KBM-7 (cell line): ENCODE measurements around the gene ACAP1.

ENCODE experiments used
- DNase-seq: peaks from one replicate; pipeline ENCODE4 v3.0.0-alpha.2; 2015
- in situ Hi-C: fragments of 300-500 bp; cut with MboI; formaldehyde crosslinking; loops from 2 replicates; pipeline ENCODE4 v1.14.3; 2020; ENCODE audit warnings: low sequenced_read_pairs, low pct_unique_long_range_greater_than_20kb, mixed read lengths

Gene ACAP1, protein sequence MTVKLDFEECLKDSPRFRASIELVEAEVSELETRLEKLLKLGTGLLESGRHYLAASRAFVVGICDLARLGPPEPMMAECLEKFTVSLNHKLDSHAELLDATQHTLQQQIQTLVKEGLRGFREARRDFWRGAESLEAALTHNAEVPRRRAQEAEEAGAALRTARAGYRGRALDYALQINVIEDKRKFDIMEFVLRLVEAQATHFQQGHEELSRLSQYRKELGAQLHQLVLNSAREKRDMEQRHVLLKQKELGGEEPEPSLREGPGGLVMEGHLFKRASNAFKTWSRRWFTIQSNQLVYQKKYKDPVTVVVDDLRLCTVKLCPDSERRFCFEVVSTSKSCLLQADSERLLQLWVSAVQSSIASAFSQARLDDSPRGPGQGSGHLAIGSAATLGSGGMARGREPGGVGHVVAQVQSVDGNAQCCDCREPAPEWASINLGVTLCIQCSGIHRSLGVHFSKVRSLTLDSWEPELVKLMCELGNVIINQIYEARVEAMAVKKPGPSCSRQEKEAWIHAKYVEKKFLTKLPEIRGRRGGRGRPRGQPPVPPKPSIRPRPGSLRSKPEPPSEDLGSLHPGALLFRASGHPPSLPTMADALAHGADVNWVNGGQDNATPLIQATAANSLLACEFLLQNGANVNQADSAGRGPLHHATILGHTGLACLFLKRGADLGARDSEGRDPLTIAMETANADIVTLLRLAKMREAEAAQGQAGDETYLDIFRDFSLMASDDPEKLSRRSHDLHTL

DNA sequence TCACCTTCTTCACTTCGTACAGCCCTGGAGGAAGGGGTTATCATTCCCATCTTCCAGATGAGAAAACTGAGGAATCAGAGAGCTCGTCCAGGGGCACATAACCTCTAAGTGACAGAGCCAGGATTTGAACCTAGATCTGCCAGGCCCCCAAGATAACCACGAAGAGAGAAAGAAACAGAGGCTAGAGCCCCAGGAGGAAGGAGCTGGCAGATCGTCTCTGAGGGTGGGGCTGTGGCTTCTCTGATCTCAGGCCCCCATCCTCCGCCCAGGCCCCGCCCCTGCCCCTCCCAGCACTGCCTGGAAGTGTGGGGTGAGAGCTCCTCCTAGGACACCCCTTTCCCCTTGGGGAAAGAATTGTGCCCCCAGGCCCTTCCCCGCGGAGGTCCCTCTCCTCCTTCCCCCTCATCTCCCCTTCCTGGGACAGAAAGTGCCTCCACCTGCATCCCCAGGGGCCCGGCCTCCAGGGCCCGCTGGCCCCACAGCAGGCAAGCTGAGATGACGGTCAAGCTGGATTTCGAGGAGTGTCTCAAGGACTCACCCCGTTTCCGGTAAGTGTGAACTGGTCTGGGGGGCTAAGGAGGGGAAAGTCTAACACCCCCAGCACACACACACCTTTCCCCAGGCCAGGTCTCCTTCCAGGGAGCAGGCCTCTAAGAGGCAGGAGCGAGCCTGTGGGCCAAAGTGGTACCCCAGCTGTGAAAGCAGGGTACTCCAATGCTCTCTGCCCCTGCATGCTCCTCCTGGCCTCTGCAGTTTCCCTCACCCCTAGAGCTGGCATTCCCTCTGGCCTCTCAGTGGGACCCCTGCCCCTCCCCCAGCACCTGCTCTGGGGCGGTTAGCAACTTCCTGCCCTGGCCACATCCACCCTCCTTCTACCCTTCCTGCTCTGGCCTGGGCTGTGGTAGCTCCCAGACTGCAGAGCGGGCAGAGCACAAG, at the start of gene ACAP1:
TSS of gene ACAP1 (plus strand) at position 290 of the 936 bp plus-strand sequence. CDS start at position 496, 206 bp downstream.
- in situ Hi-C loops, result loop anchor here (25.0 kb wide), 1 partner anchor 299 kb away; the partner anchor contains the start of genes SLC16A11 and SLC16A13
- DNase-seq, result peak; percentile 69

DNA sequence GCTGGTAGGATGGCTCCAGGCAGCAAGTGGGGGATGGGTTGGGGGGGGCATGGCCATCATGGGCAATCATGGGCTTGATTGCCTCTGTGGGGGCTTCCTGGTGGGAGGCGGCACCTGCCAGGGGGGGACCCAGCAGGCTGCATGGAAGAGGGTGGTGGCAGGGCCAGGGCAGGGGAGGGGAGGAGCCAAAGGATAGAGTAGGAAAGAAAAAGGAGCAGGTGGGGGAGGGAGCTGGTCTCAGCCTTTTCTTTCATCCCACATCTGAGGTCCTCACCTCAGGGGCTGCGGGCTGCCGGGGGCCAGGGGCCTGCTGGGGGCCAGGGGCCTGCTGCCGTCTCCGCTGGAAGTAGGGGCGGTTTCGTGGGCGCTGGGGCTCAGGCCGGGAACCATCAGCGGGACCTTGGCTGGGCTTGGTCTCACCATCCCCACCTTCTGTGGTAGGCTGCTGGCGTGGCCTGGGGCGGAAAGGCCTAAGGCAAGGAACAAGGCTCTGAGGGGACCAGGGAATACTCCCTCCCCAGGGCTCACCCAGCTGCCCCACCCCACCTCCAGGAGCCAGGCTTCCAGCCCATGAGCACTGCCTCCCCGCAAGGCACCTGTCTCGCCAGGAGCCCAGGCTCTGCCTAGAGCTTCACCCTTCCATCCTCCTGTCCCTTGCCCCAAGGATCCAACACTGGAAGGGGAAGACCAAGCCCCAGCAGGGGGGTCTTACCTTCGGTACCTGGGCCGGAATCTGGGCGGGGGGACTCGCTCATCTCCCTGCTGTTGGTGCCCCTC, 46.9 kb upstream of the ACAP1 start:
- no peak for DNase-seq
- in situ Hi-C loops, result no loop called here

DNA sequence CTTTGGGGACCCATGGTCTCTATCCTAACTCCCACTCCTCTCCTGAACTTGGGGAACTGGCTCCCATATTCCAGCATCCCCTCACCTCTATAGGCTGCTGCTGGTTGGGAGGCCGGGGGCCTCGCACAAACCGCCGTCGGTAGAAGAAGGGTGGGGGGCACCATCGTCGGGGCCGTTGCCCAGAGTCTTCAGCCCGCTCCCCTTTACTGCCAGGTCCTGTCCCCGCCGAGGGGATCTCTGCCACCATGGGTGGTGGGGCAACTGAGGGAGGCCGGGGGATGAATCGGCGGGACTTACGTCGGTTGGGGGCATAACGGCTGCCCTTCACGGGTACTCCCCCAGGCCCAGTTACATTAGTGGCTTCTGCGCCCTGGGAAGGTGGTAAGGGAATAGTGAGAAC, 46.2 kb upstream of the ACAP1 start:
- DNase-seq, result no peak
- in situ Hi-C loops, result no loop called here

DNA sequence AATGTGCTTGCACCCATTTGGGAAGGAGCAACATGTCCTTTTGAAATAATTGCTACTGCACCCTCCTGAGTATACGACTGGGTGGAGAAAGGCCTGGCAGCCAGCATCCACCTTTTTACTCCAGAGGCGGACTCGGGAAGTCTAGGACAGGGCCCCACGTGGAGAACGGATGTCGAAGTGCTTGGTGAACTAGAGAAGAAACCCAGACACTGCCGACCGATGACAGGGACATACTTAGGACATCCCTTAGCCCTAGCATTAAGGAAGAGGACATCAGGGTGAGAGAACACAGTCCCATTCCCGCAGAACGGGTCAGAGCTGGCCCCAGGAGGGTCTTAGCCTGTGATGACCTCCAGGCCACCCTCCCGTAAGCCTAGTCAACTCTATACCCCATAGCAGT, 45.6 kb upstream of the ACAP1 start:
- in situ Hi-C loops, result no loop called here
- no peak for DNase-seq

DNA sequence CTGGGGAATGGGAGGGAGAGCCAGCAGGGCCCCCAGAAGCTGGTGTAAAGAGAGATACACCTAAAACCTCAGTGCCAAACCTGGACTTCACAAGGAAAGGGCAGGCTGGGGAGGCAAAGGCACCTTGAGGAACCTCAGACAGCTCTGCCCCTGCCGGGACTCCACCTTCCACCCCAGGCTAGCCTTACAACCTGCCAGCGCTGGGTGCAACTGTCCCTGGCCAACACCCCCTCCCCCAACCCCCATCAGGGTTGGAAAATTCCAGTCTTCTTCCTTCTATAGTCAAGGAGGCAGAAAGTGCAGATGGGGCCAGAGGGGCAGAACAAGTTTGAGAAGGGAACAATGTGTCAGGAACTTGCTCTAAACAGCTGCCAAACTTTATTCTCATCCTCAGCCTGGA, 44.1 kb upstream of the ACAP1 start:
- DNase-seq, result no peak
- in situ Hi-C loops, result no loop called here

DNA sequence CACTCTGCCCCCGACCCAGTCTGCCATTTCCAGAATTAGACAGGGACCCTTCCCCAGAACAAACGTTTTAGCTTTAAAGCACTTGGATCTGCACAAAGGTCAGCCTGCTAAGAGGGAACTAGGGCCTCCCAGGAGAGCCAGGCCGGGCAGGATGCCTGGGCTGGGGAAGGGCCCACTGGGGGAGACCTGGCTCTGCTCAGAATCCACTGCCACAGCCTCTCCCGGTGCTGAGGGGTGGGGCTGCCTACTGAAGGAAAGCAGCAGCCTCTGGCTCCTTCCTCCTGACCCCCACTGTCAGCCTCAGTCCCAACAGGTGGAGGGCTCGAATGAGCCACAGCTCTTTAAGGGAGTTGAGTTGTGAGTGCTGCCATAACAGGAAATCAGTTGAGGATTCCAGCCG, 43.6 kb upstream of the ACAP1 start:
- in situ Hi-C loops, result no loop called here

DNA sequence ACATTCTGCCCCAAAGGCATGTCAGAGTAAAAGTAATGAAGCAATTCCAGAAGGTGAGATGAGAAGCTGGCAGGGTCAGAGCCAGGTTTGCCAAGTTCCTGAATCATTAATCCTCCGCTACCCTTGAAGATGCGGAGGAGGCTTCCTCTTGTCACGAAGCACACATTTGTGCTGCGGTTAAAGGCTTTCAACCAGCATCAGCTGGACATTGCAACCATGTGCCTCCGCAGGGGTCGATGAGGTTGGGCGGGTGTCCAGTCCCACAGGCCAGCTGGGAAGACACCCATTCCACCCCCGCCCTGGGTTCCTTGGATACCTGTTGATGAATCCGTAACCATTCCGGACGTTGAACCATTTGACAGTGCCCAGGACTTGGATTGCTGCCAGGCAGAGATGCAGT, 43.2 kb upstream of the ACAP1 start:
- peak; percentile 81 for DNase-seq
- in situ Hi-C loops, result no loop called here

More for the DNA sequence above, 43.6 kb upstream of the ACAP1 start:
- DNase-seq, result no peak

DNA sequence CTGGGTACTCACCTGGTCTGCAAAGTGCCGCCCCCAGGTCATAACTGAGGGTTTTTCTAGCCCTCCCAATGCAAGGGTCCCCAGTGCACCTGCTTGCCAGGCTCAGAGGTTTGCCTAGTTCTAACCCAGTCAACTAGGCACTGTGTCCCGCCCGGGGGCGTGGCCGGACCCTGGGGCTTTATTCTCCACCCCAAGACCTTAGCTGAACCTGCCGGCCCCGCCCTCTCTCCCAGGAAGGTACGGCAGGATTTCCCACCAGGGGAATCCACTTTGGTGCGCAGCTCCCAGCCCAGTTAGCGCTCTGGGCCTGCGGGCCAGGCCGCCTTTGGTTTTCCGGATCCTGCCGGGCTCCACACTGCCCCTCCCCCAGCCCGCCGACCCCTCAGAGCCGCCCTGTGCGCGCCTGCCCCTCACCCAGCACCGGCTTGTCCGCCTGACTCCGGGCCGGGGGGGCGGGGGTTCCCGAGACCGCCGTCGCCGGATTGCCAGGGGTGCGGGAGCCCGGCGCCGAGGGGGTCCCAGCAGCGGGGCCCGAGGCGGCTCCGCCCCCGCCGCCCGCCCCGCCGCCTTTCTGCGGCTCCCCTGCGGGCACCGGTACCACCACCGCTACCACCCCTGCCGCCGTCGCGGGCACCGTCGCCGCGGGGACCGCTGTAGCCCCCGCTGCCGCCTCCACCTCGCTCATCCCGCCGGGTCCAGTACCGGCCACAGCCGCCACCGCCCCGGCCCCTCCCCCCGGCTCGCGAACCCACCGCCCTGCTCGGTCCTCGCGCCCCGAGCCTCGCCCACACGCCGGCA, 42.3 kb upstream of the ACAP1 start:
- in situ Hi-C loops, result no loop called here

DNA sequence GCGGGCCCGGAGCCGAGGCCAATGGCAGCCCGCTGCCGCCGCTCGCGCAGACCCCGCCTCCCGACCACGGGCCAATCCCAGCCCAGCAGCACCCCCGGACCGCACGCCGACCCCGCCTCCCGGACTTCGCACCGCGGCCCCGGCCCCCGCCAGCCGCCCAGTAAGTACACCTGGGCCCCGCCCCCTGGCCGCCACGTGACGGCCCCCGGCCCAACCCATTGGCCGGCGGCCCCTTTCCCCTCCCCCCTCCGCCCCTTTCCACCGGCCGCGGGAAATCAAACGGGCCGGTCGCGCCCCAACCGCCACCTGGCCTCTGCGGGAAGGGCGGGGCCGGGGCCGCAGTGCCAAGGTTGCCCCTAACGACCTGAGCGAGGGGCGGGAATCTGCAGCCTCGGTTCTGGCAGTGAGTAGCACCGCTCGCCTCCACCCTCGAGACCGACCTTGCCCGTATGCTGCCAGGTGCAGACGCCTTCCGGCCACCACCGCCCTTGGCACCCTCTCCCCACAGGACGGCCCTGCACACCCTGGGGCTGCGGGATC, 41.6 kb upstream of the ACAP1 start, which contains the start of gene YBX2:
TSS of gene YBX2 (minus strand) at position 26 of the 540 bp plus-strand sequence. CDS start 139 bp downstream, outside the sequence.
- DNase-seq, result peak; percentile 60
- in situ Hi-C loops, result no loop called here

More for the DNA sequence above, 42.3 kb upstream of the ACAP1 start:
- DNase-seq, result peak; percentile 38

DNA sequence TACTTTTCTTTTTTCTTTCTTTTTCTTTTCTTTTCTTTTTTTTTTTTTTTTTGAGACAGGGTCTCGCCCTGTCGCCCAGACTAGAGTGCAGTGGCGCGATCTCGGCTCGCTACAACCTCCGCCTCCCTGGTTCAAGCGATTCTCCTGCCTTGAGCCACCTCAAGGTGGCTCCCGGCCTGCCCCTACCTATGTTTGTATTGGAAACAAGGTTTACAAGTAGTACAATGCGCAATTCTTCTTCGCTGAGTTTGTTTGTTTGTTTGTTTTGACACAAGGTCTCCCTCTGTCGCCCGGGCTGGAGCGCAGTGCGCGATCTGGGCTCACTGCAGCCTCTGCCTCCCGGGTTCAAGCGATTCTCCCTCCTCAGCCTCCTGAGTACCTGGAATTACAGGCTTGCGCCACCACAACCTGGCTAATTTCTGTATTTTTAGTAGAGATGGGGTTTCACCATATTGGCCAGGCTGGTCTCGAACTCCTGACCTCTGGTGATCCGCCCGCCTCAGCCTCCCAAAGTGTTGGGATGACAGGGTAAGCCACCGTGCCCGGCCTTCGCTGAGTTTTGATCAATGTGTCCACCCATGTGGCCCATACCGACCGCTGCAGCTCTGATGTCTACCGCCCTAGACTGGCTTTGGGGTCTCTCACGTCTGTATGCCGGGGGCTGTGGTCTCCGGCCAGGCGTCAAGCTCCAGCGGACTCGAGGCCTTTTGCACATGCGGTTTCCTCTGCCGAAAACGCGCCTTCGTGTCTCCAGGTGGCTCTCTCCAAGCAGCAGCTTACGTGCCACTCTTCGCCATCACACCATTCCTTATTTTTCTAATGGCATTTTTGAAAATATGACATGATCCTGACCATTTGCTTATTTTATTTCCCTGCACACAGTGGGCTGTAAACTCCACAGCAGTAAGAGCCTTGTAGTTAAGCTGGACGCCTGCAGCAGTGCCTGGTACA, 40.8 kb upstream of the ACAP1 start:
- in situ Hi-C loops, result no loop called here
- DNase-seq, result no peak

DNA sequence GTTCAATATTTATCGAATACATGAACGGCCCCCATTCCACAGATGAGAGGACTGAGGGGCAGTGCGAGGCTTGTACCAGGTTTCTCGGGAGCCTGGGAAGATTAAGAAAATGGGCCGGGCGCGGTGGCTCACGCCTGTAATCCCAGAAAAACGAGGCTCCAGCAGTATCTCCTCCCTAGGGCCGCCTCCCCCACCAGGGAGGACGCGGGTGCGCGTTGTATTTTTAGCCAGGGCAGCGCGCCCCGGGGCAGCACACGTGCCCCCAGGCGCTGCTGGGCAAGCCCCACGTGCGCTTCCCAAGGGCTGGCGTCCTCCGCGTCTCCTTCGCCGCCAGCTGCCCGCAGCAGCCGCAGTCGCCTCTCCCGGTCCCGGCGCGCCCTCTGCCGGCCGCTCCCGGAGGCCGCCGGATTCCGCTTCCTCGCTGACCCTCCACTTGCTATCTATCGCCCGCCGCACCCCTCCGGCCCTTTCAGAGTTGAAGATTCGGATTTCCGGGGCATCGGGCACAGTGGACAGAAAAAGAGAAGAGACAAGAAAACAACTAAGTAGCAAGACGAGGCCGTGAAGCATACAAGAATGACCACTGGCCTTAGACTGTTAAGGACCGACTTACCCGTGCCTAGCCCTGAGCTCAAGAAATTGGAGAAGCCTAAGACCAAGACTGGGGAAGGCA, 40.0 kb upstream of the ACAP1 start:
- in situ Hi-C loops, result no loop called here
- peak; percentile 91 for DNase-seq

DNA sequence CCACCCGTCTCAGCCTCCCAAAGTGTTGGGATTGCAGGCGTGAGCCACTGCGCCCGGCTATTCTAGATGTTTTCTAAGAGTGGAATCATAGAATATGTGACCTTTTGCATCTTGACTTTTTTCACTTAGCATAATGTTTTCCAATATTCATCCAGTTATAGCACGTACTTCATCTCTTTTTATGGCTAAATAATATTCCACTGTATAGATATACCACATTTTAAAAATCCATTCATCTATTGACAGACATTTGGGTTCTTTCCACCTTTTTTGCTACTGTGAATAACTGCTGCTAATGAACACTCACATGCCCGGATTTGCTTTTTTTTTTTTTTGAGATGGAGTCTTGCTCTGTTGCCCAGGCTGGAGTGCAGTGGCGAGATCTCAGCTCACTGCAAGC, 32.1 kb upstream of the ACAP1 start:
- no peak for DNase-seq
- in situ Hi-C loops, result no loop called here

DNA sequence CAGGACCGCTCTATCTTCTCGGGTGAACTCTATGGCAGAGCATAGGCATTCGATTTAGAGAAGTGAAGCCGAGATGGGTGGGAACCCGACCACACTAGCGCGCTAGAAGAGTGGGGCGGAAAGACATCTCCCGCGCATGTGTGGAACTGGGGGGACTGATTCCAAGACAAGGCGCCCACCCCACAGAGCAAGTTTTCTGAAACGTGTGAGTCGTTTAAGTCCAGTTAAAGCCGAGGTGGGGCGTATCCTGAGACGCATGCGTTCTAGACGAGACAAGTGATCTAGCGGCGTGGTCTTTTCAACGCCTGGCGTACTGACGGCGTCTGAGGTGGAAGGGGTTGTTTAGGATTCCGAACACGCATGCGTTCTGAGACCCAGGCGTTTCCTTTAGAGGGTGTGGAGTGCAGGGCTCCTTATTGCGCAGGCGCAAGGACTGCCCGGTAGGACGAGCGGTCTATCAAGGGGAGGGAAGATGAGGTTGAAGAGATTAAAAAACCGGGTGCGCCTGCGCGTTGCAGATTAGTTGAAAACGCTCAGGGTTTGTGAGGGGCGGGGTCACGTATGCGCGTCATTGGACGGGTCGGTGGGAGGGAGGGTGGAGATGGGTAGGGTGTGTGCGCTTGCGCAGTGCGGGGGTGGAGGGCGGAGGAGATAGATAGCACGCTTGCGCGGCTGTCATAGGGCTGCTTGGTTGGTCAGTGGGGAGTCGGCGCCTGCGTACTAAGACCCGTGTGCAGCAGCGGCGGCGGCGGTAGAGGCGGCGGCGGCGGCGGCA, 29.2 kb upstream of the ACAP1 start, which contains the start of gene EIF5A:
TSS of gene EIF5A (plus strand) at position 718 of the 775 bp plus-strand sequence. CDS start 2,008 bp downstream, outside the sequence.
- DNase-seq, result peak; percentile 99
- in situ Hi-C loops, result no loop called here

DNA sequence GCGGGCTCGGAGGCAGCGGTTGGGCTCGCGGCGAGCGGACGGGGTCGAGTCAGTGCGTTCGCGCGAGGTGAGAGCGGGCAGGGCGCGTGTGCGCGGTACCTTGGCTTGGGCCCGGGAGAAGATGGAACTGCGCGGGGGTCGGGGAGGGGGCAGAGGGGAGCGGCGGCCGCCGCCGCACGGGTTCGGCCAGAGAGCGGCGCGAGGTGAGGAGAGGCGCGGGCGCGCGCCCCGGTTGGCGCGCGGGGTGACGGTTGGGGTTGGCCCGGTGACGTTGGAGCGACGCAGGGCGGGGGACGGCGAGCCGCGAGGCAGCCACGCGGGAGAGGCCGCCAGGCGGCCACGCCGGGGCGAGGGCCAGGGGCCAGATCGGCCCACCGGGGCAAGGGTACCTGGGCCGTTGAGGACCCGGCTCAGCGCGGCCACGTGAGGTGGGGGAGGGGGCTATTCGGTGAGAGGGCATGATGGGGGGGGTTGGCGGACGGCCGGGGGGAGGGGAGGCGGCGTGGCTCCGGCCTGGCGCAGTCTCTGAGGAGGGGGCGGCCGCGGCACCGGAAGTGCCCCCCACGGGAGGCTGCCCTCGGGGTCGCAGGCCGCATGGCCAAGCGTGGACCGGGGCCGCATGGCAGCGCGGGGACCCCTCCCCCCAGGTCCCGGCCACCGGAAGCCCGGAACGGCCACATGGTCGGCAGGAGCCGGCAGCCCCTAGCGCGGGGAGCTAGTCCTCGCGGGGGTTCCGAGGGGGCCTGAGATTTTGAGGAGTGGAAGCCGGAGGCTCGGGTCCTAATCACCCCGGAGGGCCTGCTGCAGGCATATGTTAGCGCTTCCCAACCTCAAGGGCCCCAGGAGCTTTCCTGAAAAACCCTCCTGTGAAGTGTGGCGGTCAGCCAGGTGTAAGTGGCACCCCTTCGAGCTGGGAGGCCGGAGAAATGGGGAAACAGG, 28.4 kb upstream of the ACAP1 start:
- no peak for DNase-seq
- in situ Hi-C loops, result no loop called here
